Stimulated activated CD4-positive, alpha-beta T cell treated with anti-CD3 and anti-CD28 coated beads, Interleukin-15, amount 100 ng/mL, for 48 hours (primary cell): ENCODE measurements around the gene NRF1.

Experiments used
- DNase-seq, 2 donors: peaks; one replicate each; pipeline ENCODE4 v3.0.0-alpha.2; 2020; ENCODE audit warnings: low read depth in 2 of 2

NRF1 gene

GRCh38 chr7:129771201-129771927, 159.8 kb downstream of the NRF1 start:
- no peak for DNase-seq

GRCh38 chr7:129771928-129772479, 160.5 kb downstream of the NRF1 start:
- DNase-seq, result no peak

- DNase-seq, result no peak
Measured at GRCh38 chr7:129772646-129773280, 161.2 kb downstream of the NRF1 start.

GRCh38 chr7:129773328-129773731, 161.8 kb downstream of the NRF1 start:
- DNase-seq, result no peak

GRCh38 chr7:129773871-129774270, 162.4 kb downstream of the NRF1 start:
- no peak for DNase-seq

- DNase-seq, result no peak
Measured at GRCh38 chr7:129774359-129774758, 162.8 kb downstream of the NRF1 start.

GRCh38 chr7:129774871-129775694, 163.6 kb downstream of the NRF1 start:
- DNase-seq, result no peak

GRCh38 chr7:129775695-129776361, 164.3 kb downstream of the NRF1 start:
- DNase-seq, result no peak

GRCh38 chr7:129776362-129776722, 164.8 kb downstream of the NRF1 start:
- DNase-seq, result no peak

- DNase-seq, result no peak
Measured at GRCh38 chr7:129777195-129777844, 165.8 kb downstream of the NRF1 start.

GRCh38 chr7:129777993-129778769, 166.7 kb downstream of the NRF1 start:
- no peak for DNase-seq

- DNase-seq, result no peak
Measured at GRCh38 chr7:129778770-129779601, 167.5 kb downstream of the NRF1 start.

GRCh38 chr7:129779602-129780256, 168.2 kb downstream of the NRF1 start:
- DNase-seq, result peak in 1 of 2 donors; percentile 27

GRCh38 chr7:129780257-129780973, 168.9 kb downstream of the NRF1 start:
- DNase-seq, result peak; percentile 68 to 80

- DNase-seq, result no peak
Measured at GRCh38 chr7:129780974-129781927, 169.7 kb downstream of the NRF1 start.

GRCh38 chr7:129781928-129782817, 170.7 kb downstream of the NRF1 start:
- DNase-seq, result no peak
